ENCODE results near the gene GPC5.

GPC5 gene

GRCh38 chr13:91621963-91622362 lies 223.5 kb downstream of the GPC5 start:
- no peaks in the 10 kb centered on the region for H3K36me3 ChIP-seq (ENCODE audit: control insufficient read depth, insufficient read depth, low read length)
- H3K79me1 ChIP-seq (ENCODE audit: low read length) = no peaks in the 10 kb centered on the region
- H2BK5ac ChIP-seq (ENCODE audit: low read length) = no peak overlapping the region
- H3K9ac ChIP-seq (ENCODE audit: low read length) = no peak overlapping the region
- H3K18ac ChIP-seq (ENCODE audit: low read length) = no peak overlapping the region
- H3K4me1 ChIP-seq (ENCODE audit: control insufficient read depth, low read depth, low read length) = peaks cover 3% of the 10 kb centered on the region
- H3K79me2 ChIP-seq (ENCODE audit: control insufficient read depth, insufficient read depth, low read length) = no peaks in the 10 kb centered on the region
- H3K27ac ChIP-seq (ENCODE audit: low read depth, low read length) = no peak overlapping the region
- H3K27me3 ChIP-seq (ENCODE audit: insufficient read depth, low read length, poor library complexity) = no peaks in the 10 kb centered on the region
- H3K4me2 ChIP-seq (ENCODE audit: low read length) = no peak overlapping the region
- no peak overlapping the region for H3K4ac ChIP-seq (ENCODE audit: low read depth, low read length)
- no peak overlapping the region for H2AK5ac ChIP-seq (ENCODE audit: low read length)
- no CpG with 5 or more reads among the region's 1 CpG for WGBS (ENCODE audit: extremely low coverage, insufficient coverage, low lambda C conversion rate)
- no peak overlapping the region for H3K4me3 ChIP-seq (ENCODE audit: low read length)
- H2BK120ac ChIP-seq (ENCODE audit: low read depth, low read length) = no peak overlapping the region
- peak; percentile 5 for DNase-seq
- H4K5ac ChIP-seq (ENCODE audit: low read length) = no peak overlapping the region
- no peak overlapping the region for H3K23ac ChIP-seq (ENCODE audit: low read length)
- H3K56ac ChIP-seq (ENCODE audit: low read length) = no peak overlapping the region
- H4K8ac ChIP-seq (ENCODE audit: low read depth, low read length) = no peak overlapping the region
- no peak overlapping the region for H2BK15ac ChIP-seq (replicated peaks; ENCODE audit: low read depth)

GRCh38 chr13:91622778-91623550 lies 224.5 kb downstream of the GPC5 start:
- Histone ChIP-seq H3K4me3 (ENCODE audit: low read length) (no peak overlapping the region), H3K23ac (ENCODE audit: low read length) (no peak overlapping the region), H3K27ac (ENCODE audit: low read depth, low read length) (no peak overlapping the region), H2BK15ac (replicated peaks; ENCODE audit: low read depth) (no peak overlapping the region), H3K79me2 (ENCODE audit: control insufficient read depth, insufficient read depth, low read length) (no peaks in the 10 kb centered on the region), H4K8ac (ENCODE audit: low read depth, low read length) (no peak overlapping the region), H3K36me3 (ENCODE audit: control insufficient read depth, insufficient read depth, low read length) (no peaks in the 10 kb centered on the region), H2BK120ac (ENCODE audit: low read depth, low read length) (no peak overlapping the region), H2AK5ac (ENCODE audit: low read length) (no peak overlapping the region), H2BK5ac (ENCODE audit: low read length) (no peak overlapping the region), H3K4ac (ENCODE audit: low read depth, low read length) (no peak overlapping the region), H4K5ac (ENCODE audit: low read length) (no peak overlapping the region), H3K79me1 (ENCODE audit: low read length) (no peaks in the 10 kb centered on the region), H3K18ac (ENCODE audit: low read length) (no peak overlapping the region), H3K27me3 (ENCODE audit: insufficient read depth, low read length, poor library complexity) (no peaks in the 10 kb centered on the region), H3K4me1 (ENCODE audit: control insufficient read depth, low read depth, low read length) (peaks cover 3% of the 10 kb centered on the region), H3K4me2 (ENCODE audit: low read length) (no peak overlapping the region), H3K9ac (ENCODE audit: low read length) (no peak overlapping the region), H3K56ac (ENCODE audit: low read length) (no peak overlapping the region)
- no CpG with 5 or more reads among the region's 3 CpGs for WGBS (ENCODE audit: extremely low coverage, insufficient coverage, low lambda C conversion rate)
- DNase-seq = peak; percentile 66

DNA sequence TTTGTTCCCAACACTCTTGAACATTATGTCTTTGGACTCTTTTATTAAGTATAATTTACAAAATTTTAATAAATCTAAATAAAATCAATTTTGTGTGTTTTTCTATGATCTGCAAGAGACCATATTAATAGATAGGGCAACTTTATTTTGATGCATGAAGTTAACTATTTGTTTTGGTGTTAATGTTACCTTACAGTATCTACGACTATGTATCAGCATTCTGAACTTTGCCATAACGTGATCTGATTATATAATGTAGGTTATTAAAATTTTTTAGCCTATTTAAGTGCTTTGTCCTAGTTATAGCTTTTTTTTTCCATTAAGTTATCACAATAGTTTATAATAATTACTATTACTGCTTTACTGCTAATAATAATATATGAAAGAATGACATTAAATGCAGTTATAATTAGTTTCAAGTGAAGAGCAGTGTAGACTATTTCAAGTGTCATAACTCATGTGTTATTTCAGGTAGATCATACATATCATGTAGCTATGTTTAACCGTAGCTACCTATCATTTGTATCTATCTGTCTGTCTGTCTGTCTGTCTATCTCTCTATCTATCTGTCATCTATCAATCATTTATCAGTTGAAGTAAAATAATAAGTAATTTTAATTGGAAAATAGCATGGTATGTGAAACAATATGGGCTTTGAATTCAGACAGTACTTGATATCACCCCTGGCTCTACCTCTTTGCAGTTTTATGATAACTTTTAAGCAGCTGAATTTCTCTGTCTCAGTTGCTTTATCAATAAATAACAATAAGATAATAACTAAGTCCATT lies 229.7 kb downstream of the GPC5 start:
- no peak overlapping the region for H3K23ac ChIP-seq (ENCODE audit: low read length)
- H3K4me1 ChIP-seq (ENCODE audit: control insufficient read depth, low read depth, low read length) = peaks cover 2% of the 10 kb centered on the region
- H3K79me2 ChIP-seq (ENCODE audit: control insufficient read depth, insufficient read depth, low read length) = no peaks in the 10 kb centered on the region
- no peak overlapping the region for H2BK15ac ChIP-seq (replicated peaks; ENCODE audit: low read depth)
- no peak overlapping the region for H3K18ac ChIP-seq (ENCODE audit: low read length)
- H3K4ac ChIP-seq (ENCODE audit: low read depth, low read length) = no peak overlapping the region
- H3K79me1 ChIP-seq (ENCODE audit: low read length) = no peaks in the 10 kb centered on the region
- no peak overlapping the region for H4K5ac ChIP-seq (ENCODE audit: low read length)
- no peak overlapping the region for H3K27ac ChIP-seq (ENCODE audit: low read depth, low read length)
- H3K56ac ChIP-seq (ENCODE audit: low read length) = no peak overlapping the region
- no peak overlapping the region for H3K4me2 ChIP-seq (ENCODE audit: low read length)
- no peak overlapping the region for H3K4me3 ChIP-seq (ENCODE audit: low read length)
- no peaks in the 10 kb centered on the region for H3K36me3 ChIP-seq (ENCODE audit: control insufficient read depth, insufficient read depth, low read length)
- no peak overlapping the region for H2AK5ac ChIP-seq (ENCODE audit: low read length)
- H2BK120ac ChIP-seq (ENCODE audit: low read depth, low read length) = no peak overlapping the region
- H3K9ac ChIP-seq (ENCODE audit: low read length) = no peak overlapping the region
- DNase-seq = no peak
- no peak overlapping the region for H2BK5ac ChIP-seq (ENCODE audit: low read length)
- no CpG with 5 or more reads among the region's 3 CpGs for WGBS (ENCODE audit: extremely low coverage, insufficient coverage, low lambda C conversion rate)
- no peaks in the 10 kb centered on the region for H3K27me3 ChIP-seq (ENCODE audit: insufficient read depth, low read length, poor library complexity)
- no peak overlapping the region for H4K8ac ChIP-seq (ENCODE audit: low read depth, low read length)

DNA sequence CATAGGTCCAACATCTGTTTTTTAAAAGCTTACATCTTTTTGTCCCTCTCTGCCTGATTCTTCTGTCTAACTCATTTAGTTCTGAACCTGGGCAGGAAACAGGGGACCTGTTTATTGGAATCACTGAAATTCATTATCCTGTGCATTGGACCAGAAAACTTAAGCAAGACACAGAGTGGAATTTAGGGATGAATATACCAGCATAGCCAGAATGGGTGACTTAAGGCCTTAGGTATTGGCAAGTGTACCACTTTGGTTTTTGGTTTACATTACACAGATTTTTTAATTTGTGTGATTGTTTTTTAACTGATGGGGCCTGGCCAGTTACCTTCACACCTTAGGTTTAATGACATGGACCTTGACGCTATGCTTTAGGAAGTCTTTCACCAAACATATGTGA lies 232.5 kb downstream of the GPC5 start:
- Histone ChIP-seq H3K27ac (ENCODE audit: low read depth, low read length) (no peak overlapping the region), H3K4me3 (ENCODE audit: low read length) (no peak overlapping the region), H3K36me3 (ENCODE audit: control insufficient read depth, insufficient read depth, low read length) (no peaks in the 10 kb centered on the region), H3K27me3 (ENCODE audit: insufficient read depth, low read length, poor library complexity) (no peaks in the 10 kb centered on the region), H3K9ac (ENCODE audit: low read length) (no peak overlapping the region), H2BK5ac (ENCODE audit: low read length) (no peak overlapping the region), H3K4me1 (ENCODE audit: control insufficient read depth, low read depth, low read length) (no peaks in the 10 kb centered on the region), H3K18ac (ENCODE audit: low read length) (no peak overlapping the region), H2BK120ac (ENCODE audit: low read depth, low read length) (no peak overlapping the region), H4K8ac (ENCODE audit: low read depth, low read length) (no peak overlapping the region), H3K56ac (ENCODE audit: low read length) (no peak overlapping the region), H3K23ac (ENCODE audit: low read length) (no peak overlapping the region), H3K79me1 (ENCODE audit: low read length) (no peaks in the 10 kb centered on the region), H3K79me2 (ENCODE audit: control insufficient read depth, insufficient read depth, low read length) (no peaks in the 10 kb centered on the region), H3K4ac (ENCODE audit: low read depth, low read length) (no peak overlapping the region), H2AK5ac (ENCODE audit: low read length) (no peak overlapping the region), H4K5ac (ENCODE audit: low read length) (no peak overlapping the region), H3K4me2 (ENCODE audit: low read length) (no peak overlapping the region), H2BK15ac (replicated peaks; ENCODE audit: low read depth) (no peak overlapping the region)
- no CpG with 5 or more reads among the region's 1 CpG for WGBS (ENCODE audit: extremely low coverage, insufficient coverage, low lambda C conversion rate)
- no peak for DNase-seq

DNA sequence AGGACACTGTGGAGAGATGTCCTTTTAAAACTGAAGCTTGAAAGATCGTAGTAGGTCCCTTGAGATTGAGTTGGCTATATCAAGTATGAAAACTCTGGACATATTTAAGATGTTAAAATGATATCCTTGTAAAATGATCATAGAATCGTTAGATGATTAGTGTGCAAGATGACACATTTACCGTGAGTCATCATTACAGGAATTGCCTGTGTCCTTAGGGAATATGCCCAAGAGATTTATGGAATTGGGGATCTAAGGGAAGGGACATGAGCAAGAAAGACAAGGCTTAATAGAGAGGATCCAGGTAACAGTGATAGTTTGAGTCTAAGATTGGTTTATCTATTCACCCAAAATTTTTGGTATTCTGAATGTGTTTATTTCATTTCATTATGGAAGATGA lies 233.7 kb downstream of the GPC5 start:
- H3K4ac ChIP-seq (ENCODE audit: low read depth, low read length) = no peak overlapping the region
- no peaks in the 10 kb centered on the region for H3K4me1 ChIP-seq (ENCODE audit: control insufficient read depth, low read depth, low read length)
- no peak overlapping the region for H3K4me3 ChIP-seq (ENCODE audit: low read length)
- no peaks in the 10 kb centered on the region for H3K79me1 ChIP-seq (ENCODE audit: low read length)
- no peak overlapping the region for H2BK5ac ChIP-seq (ENCODE audit: low read length)
- no peak overlapping the region for H2BK15ac ChIP-seq (replicated peaks; ENCODE audit: low read depth)
- no peak overlapping the region for H3K27ac ChIP-seq (ENCODE audit: low read depth, low read length)
- no peak for DNase-seq
- H3K36me3 ChIP-seq (ENCODE audit: control insufficient read depth, insufficient read depth, low read length) = no peaks in the 10 kb centered on the region
- H4K5ac ChIP-seq (ENCODE audit: low read length) = no peak overlapping the region
- no CpG with 5 or more reads among the region's 3 CpGs for WGBS (ENCODE audit: extremely low coverage, insufficient coverage, low lambda C conversion rate)
- H4K8ac ChIP-seq (ENCODE audit: low read depth, low read length) = no peak overlapping the region
- H3K79me2 ChIP-seq (ENCODE audit: control insufficient read depth, insufficient read depth, low read length) = no peaks in the 10 kb centered on the region
- no peak overlapping the region for H3K23ac ChIP-seq (ENCODE audit: low read length)
- no peak overlapping the region for H3K18ac ChIP-seq (ENCODE audit: low read length)
- no peak overlapping the region for H2AK5ac ChIP-seq (ENCODE audit: low read length)
- H3K9ac ChIP-seq (ENCODE audit: low read length) = no peak overlapping the region
- no peaks in the 10 kb centered on the region for H3K27me3 ChIP-seq (ENCODE audit: insufficient read depth, low read length, poor library complexity)
- no peak overlapping the region for H2BK120ac ChIP-seq (ENCODE audit: low read depth, low read length)
- H3K4me2 ChIP-seq (ENCODE audit: low read length) = no peak overlapping the region
- no peak overlapping the region for H3K56ac ChIP-seq (ENCODE audit: low read length)
